IgD-negative memory B cell (primary cell): ENCODE data around the gene MCFD2. TPM values are rescaled to one million over a fixed set of nuclear protein-coding genes. Genes with fewer than 3 reads are reported as not detected.

Experiments used
- H3K27ac Mint-ChIP-seq, 3 donors: one replicate each; pipeline ENCODE4 v1.8.0; 2020 to 2022; ENCODE audit warnings: mild to moderate bottlenecking in 3 of 3, mixed read lengths in 3 of 3, moderate library complexity in 1 of 3
- H3K27me3 Mint-ChIP-seq: one replicate; pipeline ENCODE4 v1.8.0; 2021; ENCODE audit warnings: mixed read lengths
- H3K36me3 Mint-ChIP-seq: one replicate; pipeline ENCODE4 v1.8.0; 2020; ENCODE audit warnings: mild to moderate bottlenecking, mixed read lengths
- H3K4me1 Mint-ChIP-seq, 3 donors: one replicate each; pipeline ENCODE4 v1.8.0; 2020 to 2022; ENCODE audit warnings: mixed read lengths in 3 of 3, mild to moderate bottlenecking in 1 of 3
- H3K4me3 Mint-ChIP-seq, 4 donors: one replicate each; pipeline ENCODE4 v1.8.0; 2020 to 2022; ENCODE audit warnings: mild to moderate bottlenecking in 4 of 4, mixed read lengths in 4 of 4, moderate library complexity in 3 of 4
- H3K9me3 Mint-ChIP-seq, 3 donors: one replicate each; pipeline ENCODE4 v1.8.0; 2020 to 2021; ENCODE audit warnings: mixed read lengths in 3 of 3, mild to moderate bottlenecking in 1 of 3
- polyA plus RNA-seq: library from polyadenylated mRNA; unstranded; fragments of 300-500 nt; fragmentation: Illumina TruSeq; gene quantifications from one replicate; pipeline ENCODE4 v1.2.3, GENCODE V29; 2021

MCFD2 gene
- polyA plus RNA-seq, 1 donor from 2014 or later = 25.2 TPM

- Mint-ChIP-seq H3K27me3 (no peaks in the 10 kb centered on the region), H3K36me3 (peaks cover 9% of the 10 kb centered on the region), H3K27ac (no peak overlapping the region), H3K4me3 (no peak overlapping the region), H3K9me3 (no peaks in the 10 kb centered on the region), H3K4me1 (peaks cover 10 to 20% (median 11%) of the 10 kb centered on the region in 3 donors)
Measured at GRCh38 chr2:46901611-46902010, 14.0 kb downstream of the MCFD2 start.

- Mint-ChIP-seq H3K4me3 (no peak overlapping the region), H3K27ac (no peak overlapping the region), H3K27me3 (no peaks in the 10 kb centered on the region), H3K36me3 (peaks cover 6% of the 10 kb centered on the region), H3K4me1 (peaks cover 10 to 20% (median 11%) of the 10 kb centered on the region in 3 donors), H3K9me3 (no peaks in the 10 kb centered on the region)
Measured at GRCh38 chr2:46900381-46900780, 15.2 kb downstream of the MCFD2 start.

GRCh38 chr2:46899053-46899452 is 16.6 kb downstream of the MCFD2 start:
- H3K9me3 Mint-ChIP-seq = no peaks in the 10 kb centered on the region

GRCh38 chr2:46898024-46898423 is 17.6 kb downstream of the MCFD2 start:
- H3K4me1 Mint-ChIP-seq = peaks cover 5 to 8% (median 6%) of the 10 kb centered on the region in 3 donors
- H3K36me3 Mint-ChIP-seq = peaks cover 1% of the 10 kb centered on the region
- H3K27me3 Mint-ChIP-seq = no peaks in the 10 kb centered on the region
- no peak overlapping the region for H3K4me3 Mint-ChIP-seq
- no peaks in the 10 kb centered on the region for H3K9me3 Mint-ChIP-seq
- H3K27ac Mint-ChIP-seq = no peak overlapping the region

More at GRCh38 chr2:46899053-46899452, 16.6 kb downstream of the MCFD2 start:
- Mint-ChIP-seq H3K4me3 (no peak overlapping the region), H3K4me1 (peaks cover 10 to 15% (median 11%) of the 10 kb centered on the region in 3 donors), H3K27me3 (no peaks in the 10 kb centered on the region), H3K36me3 (peaks cover 1% of the 10 kb centered on the region), H3K27ac (no peak overlapping the region)

- Mint-ChIP-seq H3K27ac (peak overlapping the region in 1 of 3 donors; percentile 83), H3K27me3 (no peaks in the 10 kb centered on the region), H3K36me3 (peaks cover 1% of the 10 kb centered on the region), H3K9me3 (no peaks in the 10 kb centered on the region), H3K4me3 (no peak overlapping the region), H3K4me1 (peaks cover 0 to 4% (median 0%) of the 10 kb centered on the region in 3 donors)
Measured at GRCh38 chr2:46893269-46893939, 22.2 kb downstream of the MCFD2 start.

- Mint-ChIP-seq H3K36me3 (peaks cover 1% of the 10 kb centered on the region), H3K27me3 (no peaks in the 10 kb centered on the region), H3K9me3 (no peaks in the 10 kb centered on the region), H3K4me3 (no peak overlapping the region), H3K27ac (peak overlapping the region in 1 of 3 donors; percentile 82), H3K4me1 (peaks cover 0 to 4% (median 0%) of the 10 kb centered on the region in 3 donors)
Measured at GRCh38 chr2:46891956-46892553, 23.6 kb downstream of the MCFD2 start.

- Mint-ChIP-seq H3K4me1 (peaks cover 0 to 4% (median 0%) of the 10 kb centered on the region in 3 donors), H3K36me3 (no peaks in the 10 kb centered on the region), H3K27ac (no peak overlapping the region), H3K4me3 (no peak overlapping the region), H3K27me3 (no peaks in the 10 kb centered on the region), H3K9me3 (no peaks in the 10 kb centered on the region)
Measured at GRCh38 chr2:46888421-46888952, 27.1 kb downstream of the MCFD2 start.

- Mint-ChIP-seq H3K9me3 (no peaks in the 10 kb centered on the region), H3K27ac (no peak overlapping the region), H3K36me3 (no peaks in the 10 kb centered on the region), H3K4me3 (no peak overlapping the region), H3K27me3 (no peaks in the 10 kb centered on the region), H3K4me1 (peaks cover 0 to 4% (median 0%) of the 10 kb centered on the region in 3 donors)
Measured at GRCh38 chr2:46887028-46887885, 28.3 kb downstream of the MCFD2 start.

GRCh38 chr2:46886268-46887027 is 29.2 kb downstream of the MCFD2 start:
- no peaks in the 10 kb centered on the region for H3K36me3 Mint-ChIP-seq
- H3K4me3 Mint-ChIP-seq = no peak overlapping the region
- no peak overlapping the region for H3K27ac Mint-ChIP-seq
- H3K4me1 Mint-ChIP-seq = peaks cover 0 to 4% (median 0%) of the 10 kb centered on the region in 3 donors
- H3K27me3 Mint-ChIP-seq = peaks cover 1% of the 10 kb centered on the region
- H3K9me3 Mint-ChIP-seq = no peaks in the 10 kb centered on the region

- no peak overlapping the region for H3K27ac Mint-ChIP-seq
- H3K9me3 Mint-ChIP-seq = no peaks in the 10 kb centered on the region
- H3K4me3 Mint-ChIP-seq = no peak overlapping the region
- H3K27me3 Mint-ChIP-seq = peaks cover 1% of the 10 kb centered on the region
- no peaks in the 10 kb centered on the region for H3K36me3 Mint-ChIP-seq
- H3K4me1 Mint-ChIP-seq = peaks cover 0 to 4% (median 2%) of the 10 kb centered on the region in 3 donors
Measured at GRCh38 chr2:46885376-46885775, 30.2 kb downstream of the MCFD2 start.

GRCh38 chr2:46879511-46879910 is 36.1 kb downstream of the MCFD2 start:
- Mint-ChIP-seq H3K36me3 (no peaks in the 10 kb centered on the region), H3K4me1 (peaks cover 0 to 2% (median 0%) of the 10 kb centered on the region in 3 donors)

GRCh38 chr2:46878886-46879285 is 36.7 kb downstream of the MCFD2 start:
- Mint-ChIP-seq H3K9me3 (no peaks in the 10 kb centered on the region), H3K27ac (no peak overlapping the region), H3K27me3 (peaks cover 5% of the 10 kb centered on the region), H3K4me3 (no peak overlapping the region), H3K4me1 (peaks cover 0 to 2% (median 0%) of the 10 kb centered on the region in 3 donors), H3K36me3 (no peaks in the 10 kb centered on the region)

More at GRCh38 chr2:46879511-46879910, 36.1 kb downstream of the MCFD2 start:
- Mint-ChIP-seq H3K9me3 (no peaks in the 10 kb centered on the region), H3K27ac (no peak overlapping the region), H3K4me3 (no peak overlapping the region), H3K27me3 (peaks cover 3% of the 10 kb centered on the region)

GRCh38 chr2:46878240-46878877 is 37.2 kb downstream of the MCFD2 start:
- H3K9me3 Mint-ChIP-seq = no peaks in the 10 kb centered on the region
- peaks cover 0 to 2% (median 0%) of the 10 kb centered on the region in 3 donors for H3K4me1 Mint-ChIP-seq
- H3K36me3 Mint-ChIP-seq = no peaks in the 10 kb centered on the region
- no peak overlapping the region for H3K27ac Mint-ChIP-seq
- no peak overlapping the region for H3K4me3 Mint-ChIP-seq
- peaks cover 5% of the 10 kb centered on the region for H3K27me3 Mint-ChIP-seq

GRCh38 chr2:46877619-46878113 is 37.9 kb downstream of the MCFD2 start:
- Mint-ChIP-seq H3K36me3 (no peaks in the 10 kb centered on the region), H3K27me3 (peaks cover 5% of the 10 kb centered on the region), H3K4me1 (peaks cover 0 to 2% (median 0%) of the 10 kb centered on the region in 3 donors), H3K9me3 (no peaks in the 10 kb centered on the region), H3K4me3 (no peak overlapping the region), H3K27ac (no peak overlapping the region)
